Measurements from ENCODE around the gene SOHLH1.

SOHLH1 gene

DNA sequence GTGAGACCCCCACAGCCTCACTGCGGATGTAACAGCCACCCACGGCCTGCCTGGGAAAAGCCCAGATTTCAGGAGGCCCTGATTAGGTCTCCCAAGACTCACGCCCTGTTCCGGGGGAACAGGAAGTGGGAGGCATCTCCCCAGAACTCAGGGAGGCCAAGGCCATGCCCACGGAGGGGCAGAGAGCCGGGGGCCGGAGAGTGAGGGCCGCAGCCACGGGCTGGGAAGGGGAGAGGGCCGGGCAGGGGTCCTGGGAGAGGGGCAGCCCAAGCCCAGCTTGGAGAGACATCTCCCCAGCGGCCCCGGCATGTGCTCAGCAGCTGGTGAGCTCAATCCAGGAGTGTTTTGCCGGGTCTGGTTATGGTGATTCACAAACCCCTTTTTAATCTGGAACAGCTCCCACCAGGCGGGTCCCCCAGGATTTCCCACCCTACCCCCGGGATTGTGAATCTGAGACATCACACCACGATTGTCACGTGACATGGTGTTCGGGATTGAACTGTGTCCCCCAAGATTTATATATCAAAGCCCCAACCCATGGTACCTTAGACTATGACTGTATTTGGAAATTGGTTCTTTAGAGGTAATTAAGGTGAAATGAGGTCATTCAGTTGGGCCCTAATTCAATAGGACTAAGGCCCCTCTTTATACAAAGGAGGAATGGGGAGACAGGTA lies 29.3 kb upstream of the SOHLH1 start:
- no peak for DNase-seq

DNA sequence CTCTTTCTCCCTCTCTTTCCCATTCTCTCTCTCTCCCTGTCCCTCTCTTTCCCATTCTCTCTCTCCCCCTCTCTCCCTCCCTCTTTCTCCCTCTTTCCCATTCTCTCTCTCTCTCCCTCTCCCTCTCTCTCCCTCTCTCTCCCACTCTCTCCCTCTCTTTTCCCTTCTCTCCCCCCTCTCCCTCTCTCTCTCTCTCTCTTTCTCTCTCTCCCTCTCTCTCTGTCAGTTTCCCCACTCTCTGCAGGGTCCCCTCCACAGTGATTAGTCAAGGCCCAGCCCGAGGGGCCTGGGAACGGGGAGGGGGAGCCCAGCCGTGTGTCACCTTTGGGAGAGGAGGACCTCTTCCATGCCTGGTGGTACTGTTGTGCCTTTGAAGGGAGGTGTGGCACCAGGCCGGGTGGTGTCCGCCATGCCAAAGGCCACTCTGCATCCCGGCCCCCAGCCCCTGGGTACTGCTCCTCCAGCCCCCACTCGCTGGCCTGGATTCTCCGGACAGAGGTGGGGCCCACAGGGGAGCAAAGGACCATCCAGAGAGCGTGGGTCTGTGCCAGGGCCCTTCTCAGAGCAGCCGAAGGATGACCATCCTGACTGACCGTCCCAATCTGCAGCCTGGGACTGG lies 28.1 kb upstream of the SOHLH1 start:
- no peak for DNase-seq

DNA sequence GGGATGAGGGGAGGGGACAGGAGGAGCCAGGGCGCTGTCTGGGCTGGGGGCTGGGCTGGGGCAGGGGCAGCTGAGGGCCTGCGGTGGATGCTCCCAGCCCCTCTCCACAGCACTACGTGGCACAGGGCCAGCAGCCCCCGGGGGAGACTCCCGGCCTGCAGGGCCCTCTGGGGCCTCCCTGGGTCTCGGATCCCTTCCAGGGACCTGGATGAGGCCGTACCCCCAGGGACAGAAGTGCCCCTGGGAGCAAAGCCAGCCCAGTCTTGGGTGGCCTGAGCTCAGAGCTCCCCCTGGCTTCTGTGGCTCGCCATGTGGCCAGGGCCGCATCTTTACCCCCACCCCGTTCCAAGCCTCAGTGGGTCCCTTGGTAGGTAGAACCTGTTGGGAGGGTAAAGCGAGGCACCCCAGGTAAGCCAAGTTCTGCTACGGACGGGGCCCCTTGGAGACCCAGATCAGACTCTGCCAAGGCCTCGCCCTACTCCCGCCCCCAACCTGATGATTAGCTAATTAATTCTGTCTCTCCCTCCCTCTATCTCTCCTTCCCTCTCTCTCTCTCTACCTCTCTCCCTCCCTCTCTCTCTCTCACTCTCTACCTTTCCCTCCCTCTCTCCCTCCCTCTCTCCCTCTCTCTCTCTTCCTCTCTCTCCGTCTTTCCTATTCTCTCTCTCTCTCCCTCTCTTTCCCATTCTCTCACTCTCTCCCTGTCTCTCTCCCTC lies 27.0 kb upstream of the SOHLH1 start:
- no peak for DNase-seq

DNA sequence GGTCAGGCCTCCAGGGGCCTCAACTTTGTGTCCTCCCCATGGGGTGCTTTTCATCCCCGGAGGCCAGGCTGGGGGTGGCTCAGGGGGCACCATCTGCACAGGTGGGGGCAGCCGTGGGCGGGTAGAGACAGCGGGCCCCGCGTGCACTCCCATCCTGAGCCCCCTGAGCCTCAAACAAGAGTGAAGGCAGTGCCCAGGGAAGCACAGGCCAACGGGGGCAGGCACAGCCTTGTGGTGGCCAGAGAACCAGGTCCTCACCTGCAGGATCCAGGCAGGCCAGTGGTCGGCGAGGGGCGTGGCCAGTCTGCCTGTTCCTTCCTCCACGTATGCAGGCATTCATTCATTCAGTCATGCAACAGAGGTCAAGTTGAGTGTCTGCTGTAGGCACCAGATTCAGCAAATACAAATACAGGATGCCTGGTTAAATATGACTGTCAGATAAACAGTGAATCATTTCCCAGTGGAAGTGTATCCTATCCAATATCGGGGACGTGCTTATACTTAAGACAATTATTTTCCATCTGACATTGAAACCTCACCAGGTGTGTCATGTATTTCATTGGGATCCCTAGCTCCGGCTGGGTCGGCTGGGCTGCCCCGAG lies 25.0 kb upstream of the SOHLH1 start:
- DNase-seq = no peak

DNA sequence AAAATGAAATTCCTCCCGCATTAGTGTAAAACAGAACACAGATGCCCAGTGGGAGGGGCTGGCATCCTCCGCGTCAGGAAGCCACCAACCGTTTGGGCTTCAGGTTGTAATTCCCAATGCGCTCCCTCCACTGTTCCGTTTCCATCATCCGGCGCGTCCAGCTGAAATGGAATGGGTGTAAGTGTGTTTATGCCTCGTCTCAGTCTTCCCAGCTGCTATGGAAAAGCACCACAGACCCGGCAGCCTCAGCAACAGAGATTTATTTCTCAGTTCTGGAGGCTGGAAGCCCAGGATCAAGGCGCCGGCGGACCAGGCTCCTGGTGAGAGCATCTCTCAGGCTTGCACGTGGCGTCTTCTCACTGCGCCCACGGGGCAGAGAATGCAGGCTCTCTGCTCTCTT lies 23.1 kb upstream of the SOHLH1 start:
- no peak for DNase-seq

DNA sequence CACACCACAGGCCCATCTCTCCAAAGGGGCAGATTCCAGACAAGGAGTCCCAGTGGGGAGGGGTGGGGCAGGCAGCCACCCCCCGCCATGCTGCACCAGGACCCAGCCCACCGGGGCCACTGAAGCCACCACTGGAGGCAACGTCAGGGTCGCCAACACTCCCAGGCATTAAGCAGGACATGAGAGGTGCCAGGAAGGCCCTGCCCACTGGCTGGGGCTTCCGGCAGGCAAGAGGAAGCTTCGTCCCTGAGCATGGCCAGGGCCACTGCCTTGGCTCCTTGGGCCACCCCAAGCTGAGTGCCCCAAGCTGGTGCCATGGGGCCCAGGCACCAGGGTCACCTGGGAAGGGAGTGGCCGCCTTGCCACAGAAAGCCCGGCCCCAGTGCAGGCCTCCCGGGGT lies 20.2 kb upstream of the SOHLH1 start:
- no peak for DNase-seq

DNA sequence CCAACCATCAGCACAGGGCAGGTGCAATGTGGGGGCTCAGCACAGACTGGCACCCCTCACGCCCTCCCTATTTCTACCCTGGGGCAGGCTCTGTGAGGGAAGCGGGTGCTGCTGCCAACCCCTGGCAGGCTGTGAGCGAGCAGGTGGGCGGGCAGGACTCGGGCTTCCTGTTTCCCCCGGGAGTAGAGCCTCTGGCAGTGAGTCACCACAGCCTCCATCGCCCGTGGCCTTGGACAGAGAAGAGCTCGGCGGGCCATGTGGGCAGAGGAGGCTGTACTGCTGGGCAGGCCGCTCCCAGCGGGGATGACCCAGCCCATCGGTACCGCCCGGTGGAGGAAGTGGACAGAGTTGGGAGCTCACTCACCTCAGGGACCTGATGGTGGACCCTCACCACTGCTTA lies 19.3 kb upstream of the SOHLH1 start:
- DNase-seq = no peak

DNA sequence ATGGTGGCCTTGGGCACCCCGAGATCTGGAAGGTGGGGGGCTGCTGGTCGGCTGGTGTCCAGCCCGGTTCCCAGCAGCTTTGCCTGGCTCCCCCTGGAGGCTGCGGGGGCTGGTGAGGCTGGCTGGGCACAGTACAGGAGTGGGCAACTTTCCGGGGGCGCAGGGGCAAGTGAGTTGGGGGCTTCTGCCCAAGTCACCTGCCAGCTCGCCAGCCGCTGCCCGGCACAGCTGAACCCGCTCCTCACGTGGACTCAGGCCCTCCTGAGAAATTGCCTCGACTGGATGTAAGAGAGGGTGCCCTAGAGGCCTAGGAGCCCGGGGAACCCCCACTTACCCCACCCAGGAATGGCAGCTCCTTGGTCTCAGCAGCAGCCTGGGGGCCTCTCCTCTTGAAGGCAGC lies 18.1 kb upstream of the SOHLH1 start:
- DNase-seq = no peak

DNA sequence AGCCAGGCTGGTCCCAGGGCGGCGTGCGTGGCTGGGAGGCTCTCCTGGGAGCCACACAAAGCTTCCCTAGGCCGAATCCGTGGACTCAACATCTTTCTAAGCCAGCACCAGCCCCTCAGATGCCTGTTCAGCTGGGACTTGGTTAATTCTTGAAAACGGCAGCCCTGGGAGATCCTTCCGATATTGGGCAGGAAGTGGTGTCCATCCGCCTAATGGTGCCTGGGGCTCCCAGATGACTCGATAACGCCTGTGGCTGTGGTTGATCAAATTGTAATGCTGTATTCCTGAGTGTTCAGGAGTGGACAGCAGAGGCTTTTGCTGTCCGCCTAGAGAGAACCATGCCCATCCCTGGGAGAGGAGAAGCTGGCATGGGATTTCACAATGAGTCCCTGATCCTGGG lies 16.8 kb upstream of the SOHLH1 start:
- no peak for DNase-seq

DNA sequence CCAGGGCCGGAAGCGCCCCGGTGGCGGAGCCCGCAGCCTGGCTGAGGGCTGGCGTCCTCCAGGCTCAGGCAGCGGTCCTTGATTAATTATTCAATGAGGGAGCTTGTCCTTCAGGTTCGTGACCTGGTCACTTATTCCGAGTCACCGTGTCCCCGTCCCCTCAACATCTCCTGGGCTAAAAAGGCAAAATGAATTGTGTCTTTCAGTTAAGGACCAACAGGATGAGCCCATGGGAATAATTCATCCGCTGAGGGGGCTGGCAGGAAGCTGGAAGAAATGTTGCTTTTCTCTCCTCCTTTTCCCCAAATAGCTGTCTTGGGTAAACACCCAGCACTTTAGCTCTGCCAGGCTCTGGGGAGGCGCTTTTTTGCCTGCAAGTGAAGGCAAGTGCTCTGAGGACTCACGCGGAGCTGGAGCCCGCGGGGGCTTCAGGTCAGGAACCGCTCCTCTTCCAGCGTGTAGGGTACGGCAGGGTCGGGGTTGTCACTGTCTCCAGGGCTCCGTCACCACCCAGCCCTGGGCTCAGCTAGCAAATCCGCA lies 15.8 kb upstream of the SOHLH1 start:
- DNase-seq = no peak

DNA sequence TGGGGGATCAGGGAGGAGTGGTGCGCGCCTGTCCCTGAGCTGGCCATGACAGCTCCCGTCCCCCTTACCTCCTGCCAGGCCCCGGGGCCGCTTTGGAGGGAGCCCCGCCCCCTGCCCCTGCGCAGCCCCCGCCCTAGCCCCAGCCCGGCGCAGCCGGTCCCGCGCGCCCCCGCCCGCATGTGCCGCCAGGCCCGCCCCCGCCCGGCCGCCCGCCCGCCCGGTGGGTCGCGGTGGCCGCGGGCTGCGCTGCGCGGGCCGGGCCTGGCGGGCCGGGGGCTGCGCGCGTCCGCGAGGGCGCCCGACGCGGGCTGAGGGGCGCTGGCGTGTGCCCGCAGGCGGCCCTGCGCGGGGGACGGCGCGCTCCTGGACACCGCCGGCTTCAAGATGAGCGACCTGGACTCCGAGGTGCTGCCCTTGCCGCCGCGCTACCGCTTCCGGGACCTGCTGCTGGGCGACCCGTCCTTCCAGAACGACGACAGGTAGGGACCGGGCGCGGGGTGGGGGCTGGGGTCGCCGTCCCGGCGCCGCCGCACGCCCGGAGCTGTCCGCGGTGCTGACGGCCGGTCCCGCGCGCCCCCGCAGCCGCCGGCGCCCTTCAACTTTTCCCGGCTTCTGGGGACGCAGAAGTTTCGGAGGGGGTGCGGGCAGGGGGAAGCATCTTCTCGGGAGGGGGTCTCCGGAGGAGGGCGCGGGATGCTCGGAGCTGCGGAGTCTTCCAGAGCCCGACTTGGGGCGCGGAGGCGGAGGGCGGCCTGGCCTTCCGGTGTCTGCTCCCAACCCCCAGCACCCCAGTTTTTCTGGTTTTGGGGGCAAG lies 15.2 kb upstream of the SOHLH1 start:
- DNase-seq = no peak

DNA sequence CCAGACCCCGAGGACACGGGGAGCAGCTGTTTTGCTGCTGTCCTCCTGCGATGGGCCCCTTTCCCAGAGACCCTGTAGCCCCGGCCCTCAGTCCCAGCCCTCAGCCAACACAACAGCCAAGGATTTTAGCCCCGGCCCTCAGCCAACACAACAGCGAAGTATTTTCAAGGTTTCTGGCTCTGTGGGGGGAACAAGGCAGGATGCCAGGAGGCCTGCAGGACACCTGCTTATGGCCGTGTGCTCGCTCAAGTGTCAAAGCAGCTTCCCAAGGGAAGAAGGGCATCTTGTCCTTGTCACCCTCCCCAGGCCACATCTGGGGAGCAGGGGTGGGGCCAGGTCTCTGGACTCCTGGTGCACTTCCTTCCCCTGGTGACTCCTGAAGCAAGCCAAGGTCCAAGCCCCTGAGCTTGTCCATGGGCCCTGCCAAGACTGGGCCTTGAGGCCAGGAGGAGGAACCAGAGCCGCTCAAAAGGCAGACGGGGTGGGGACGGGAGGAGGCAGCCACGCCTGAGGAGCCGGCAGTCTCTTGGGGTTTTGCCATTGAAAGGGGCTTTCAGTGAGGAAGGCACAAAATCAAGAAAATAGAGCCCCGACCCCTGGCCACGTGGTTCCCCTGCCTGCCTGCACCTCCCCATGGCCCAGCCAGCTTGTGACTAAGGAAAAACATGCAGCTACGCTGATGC lies 13.5 kb upstream of the SOHLH1 start:
- DNase-seq = no peak

DNA sequence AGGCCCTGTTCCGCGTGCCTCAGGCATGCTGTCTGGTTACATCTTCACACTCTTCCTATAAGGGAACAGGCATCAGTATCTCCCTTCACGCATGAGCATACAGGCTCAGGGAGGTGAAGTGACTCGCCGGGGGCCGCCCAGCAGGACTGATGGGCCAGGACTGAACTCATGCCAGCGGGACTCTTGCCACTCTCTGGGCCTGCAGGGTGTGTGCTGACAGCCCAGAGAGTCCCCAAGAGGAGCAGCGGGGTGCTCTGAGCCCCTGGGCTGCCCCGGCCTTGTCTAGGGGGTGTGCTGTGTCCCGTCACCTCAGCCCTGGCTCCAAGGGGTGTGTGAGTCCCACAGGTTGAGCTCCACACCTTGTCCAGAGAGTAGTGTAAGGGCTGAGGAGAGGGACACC lies 12.6 kb upstream of the SOHLH1 start:
- DNase-seq = no peak

DNA sequence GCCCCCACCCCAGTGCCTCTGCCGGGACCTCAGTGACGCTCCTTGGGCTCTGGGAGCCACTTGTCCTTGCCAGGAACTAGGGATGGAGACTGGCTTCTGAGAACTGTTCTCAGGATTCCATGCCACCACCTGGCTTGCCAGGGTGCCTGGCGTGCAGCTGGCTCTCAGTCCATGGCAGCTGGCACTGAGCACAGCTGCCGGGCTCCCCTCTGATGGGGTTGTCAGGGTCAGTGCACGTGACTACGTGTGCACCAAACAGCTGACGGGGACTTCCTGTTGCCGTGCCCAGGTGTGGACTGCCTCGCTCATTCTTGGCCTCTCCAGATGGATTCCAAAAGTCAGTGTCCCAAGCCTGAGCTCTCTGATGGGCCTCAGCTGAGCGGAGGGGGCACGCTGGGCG lies 12.1 kb upstream of the SOHLH1 start:
- DNase-seq = no peak

DNA sequence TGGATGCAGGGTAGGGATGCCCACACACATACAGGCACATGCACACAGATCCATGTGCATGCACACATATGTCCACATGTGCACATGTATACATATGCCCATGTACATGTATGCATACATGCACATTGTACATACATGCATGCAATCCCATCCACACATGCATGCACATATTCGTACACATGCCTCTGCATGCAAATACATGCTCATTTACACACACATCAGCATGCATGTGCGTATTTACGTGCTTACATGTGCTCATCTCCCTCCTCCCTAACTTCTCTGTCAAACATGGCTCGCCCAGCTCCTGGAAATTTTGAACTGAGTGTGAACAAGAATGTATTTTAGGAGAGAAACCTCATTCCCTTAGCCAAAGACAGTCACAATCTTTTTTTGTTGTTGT lies 8.9 kb upstream of the SOHLH1 start:
- no peak for DNase-seq

DNA sequence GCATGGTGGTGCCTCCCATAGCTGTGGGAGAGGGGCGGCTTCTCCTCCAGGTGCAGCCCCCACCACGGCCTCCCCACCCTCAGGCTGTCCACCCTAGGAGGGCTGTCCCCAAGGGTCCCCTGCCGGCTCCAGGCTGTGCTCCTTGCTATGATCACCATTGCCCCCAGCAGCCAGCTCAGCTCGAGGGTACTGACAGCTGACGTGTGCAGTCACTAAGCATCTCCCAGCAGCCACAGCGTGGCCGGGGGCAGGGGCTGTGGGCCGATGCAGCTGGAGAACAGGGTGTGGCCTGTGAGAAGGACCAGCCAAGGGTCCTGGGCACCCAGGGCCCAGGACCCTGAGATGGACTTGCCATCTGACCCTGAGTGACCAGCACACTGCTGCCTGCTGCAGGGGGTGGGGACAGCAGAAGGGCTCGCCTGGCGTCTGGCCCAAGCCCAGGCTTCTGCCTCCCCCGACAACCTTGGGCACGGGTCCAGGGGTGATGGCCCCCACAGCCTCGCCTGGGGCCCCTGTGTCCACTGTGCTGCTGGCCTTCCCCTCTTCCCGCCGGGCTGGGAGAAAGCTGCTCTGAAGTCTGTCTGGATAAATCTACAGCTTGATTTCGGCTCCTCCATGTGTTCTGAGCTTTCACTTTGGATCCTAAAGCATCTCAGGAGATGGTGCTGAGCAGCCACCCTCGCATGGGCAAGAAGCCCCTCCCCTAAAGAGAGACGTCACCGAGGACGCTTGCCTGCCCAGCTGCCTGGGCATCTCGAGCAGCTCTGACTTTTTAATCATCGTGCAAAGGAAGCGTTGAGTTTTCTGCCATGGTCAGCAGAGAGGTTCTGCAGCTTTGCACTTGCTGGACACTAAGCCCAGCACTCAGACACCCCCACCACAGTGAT lies 8.2 kb upstream of the SOHLH1 start:
- DNase-seq = no peak

DNA sequence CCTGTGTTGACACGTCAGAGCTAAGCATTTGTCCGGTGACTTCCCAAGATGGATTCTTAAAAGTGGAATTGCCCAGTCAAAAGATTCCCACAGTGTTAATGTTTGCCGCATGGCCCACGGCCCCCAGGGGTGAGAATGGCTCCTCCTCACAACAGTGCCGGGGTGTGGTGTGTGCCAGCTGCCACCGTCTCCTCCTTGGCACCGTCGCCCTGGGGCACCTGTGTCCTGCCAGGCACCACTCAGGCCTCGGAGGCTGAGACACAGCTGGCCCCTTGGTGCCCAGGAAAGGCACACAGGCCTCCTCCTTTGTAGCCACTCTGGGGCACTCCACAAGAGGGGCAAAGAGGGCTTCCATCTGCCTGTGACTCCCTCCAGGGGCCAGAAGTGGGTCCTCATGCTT lies 7.0 kb upstream of the SOHLH1 start:
- DNase-seq = no peak

DNA sequence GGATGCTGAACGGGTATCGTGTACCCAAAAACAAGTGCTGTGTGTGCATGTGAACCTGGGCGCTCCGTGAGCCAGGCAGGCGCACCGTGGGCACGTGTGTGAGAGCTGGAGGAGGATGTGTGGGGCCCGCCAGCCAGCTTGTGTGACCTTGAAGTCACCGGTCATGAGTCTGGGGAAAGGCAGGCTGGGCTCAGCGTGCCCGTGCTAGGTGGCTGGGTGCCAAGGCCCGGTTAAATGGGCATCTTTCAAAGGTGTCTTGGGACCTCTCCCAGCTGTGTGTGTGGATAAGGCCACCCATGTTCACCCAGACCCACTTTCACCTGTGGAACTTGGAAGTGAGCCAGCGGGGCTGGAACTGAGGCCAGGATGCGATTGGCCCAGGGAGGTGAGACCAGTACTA lies 6.1 kb upstream of the SOHLH1 start:
- no peak for DNase-seq

DNA sequence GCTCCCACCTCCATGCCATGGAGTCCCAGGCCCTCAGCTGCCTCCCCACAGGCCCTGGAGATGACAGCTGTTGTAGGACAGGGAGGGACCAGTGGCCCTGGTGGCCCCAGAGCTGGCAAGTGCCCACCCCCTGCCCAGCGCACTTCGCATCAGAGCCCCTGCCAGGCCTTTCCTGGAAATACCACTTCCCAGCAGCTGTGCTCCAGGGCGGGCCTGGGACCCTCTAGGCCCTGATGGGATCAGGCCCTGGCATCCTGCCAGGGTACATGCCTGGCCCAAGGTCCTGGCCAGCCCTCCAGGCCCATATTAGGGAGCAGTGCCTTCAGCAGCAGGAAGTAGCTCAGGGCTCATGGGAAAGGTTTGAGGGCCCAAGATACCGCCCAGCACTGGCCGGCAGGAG lies 5.2 kb upstream of the SOHLH1 start:
- DNase-seq = no peak

DNA sequence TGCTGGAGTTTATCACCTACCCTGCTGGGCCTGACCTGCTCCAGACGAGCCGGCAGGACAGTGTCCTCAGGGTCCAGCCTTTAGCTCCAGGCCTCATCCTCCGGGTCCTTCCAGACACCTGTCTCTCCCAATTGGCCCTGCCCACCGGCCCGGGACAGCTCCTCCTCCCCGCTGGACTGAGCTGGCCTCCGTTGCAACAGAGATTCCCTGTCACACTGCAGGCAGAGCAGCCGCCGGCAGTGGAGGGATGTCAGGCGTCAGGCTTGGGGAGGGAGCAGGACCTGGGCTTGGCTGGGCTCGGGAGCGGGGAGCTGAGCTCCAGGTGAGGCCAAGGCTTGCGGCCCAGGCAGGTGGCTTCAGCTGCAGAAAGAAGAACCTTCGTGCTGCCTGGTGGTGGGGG lies 4.4 kb upstream of the SOHLH1 start:
- DNase-seq = no peak
